ENCODE results near the gene XRN1.
"Not testable (repeated sequence)": the region's sequence is repeated elsewhere in the genome, so short reads cannot be mapped to it uniquely, and the experiment has no call there.

Gene XRN1, protein sequence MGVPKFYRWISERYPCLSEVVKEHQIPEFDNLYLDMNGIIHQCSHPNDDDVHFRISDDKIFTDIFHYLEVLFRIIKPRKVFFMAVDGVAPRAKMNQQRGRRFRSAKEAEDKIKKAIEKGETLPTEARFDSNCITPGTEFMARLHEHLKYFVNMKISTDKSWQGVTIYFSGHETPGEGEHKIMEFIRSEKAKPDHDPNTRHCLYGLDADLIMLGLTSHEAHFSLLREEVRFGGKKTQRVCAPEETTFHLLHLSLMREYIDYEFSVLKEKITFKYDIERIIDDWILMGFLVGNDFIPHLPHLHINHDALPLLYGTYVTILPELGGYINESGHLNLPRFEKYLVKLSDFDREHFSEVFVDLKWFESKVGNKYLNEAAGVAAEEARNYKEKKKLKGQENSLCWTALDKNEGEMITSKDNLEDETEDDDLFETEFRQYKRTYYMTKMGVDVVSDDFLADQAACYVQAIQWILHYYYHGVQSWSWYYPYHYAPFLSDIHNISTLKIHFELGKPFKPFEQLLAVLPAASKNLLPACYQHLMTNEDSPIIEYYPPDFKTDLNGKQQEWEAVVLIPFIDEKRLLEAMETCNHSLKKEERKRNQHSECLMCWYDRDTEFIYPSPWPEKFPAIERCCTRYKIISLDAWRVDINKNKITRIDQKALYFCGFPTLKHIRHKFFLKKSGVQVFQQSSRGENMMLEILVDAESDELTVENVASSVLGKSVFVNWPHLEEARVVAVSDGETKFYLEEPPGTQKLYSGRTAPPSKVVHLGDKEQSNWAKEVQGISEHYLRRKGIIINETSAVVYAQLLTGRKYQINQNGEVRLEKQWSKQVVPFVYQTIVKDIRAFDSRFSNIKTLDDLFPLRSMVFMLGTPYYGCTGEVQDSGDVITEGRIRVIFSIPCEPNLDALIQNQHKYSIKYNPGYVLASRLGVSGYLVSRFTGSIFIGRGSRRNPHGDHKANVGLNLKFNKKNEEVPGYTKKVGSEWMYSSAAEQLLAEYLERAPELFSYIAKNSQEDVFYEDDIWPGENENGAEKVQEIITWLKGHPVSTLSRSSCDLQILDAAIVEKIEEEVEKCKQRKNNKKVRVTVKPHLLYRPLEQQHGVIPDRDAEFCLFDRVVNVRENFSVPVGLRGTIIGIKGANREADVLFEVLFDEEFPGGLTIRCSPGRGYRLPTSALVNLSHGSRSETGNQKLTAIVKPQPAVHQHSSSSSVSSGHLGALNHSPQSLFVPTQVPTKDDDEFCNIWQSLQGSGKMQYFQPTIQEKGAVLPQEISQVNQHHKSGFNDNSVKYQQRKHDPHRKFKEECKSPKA (N-terminal part only)

DNA sequence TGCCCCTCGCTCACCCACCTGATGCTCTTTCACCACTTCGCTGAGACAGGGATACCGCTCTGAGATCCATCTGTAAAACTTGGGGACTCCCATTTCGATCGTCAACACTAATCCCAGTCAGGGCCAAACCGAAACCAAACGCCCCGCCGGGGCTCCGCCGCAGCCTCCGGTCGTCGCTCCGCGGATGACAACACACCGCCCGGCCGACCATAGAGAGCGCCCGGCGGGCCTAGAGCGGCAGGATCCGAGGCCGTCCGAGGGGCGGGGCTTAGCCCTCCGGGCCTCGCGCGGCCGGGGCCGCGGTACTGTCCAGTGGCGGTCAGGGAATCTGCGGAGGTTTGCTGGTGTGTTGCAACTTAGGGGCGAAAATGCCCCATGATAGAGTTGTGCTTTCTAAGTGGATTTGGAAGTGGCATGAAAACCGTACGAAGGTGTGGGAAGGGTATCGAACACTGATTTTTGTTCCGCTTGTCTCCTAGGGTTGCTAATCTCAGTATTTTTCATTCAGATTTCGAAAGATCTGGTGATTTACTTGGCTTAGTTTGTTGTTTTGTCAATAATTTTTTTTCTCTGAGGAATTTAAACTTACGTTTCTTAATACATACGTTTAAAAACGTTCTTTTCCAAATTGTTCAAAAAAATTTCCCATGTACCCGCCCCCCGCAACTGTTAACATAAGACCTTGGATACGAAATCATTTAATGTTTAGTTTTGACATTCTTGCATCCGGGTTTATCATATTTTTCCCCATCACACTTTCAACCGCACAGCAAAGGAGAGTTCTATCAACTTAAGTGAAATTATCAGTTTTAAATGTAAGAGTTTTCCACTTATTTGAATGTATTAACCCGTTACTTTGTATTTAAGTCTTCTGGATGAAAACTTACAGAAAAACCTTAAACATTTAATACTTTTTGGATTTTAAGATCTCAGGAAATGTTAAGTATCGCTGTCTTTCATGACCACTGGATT lies at the start of gene XRN1:
XRN1 (minus strand) TSS at position 186 of the 972 bp plus-strand sequence; CDS start at position 93, 93 bp downstream.
- peak; percentile 96 for DNase-seq (ENCODE audit: low spot score)

DNA sequence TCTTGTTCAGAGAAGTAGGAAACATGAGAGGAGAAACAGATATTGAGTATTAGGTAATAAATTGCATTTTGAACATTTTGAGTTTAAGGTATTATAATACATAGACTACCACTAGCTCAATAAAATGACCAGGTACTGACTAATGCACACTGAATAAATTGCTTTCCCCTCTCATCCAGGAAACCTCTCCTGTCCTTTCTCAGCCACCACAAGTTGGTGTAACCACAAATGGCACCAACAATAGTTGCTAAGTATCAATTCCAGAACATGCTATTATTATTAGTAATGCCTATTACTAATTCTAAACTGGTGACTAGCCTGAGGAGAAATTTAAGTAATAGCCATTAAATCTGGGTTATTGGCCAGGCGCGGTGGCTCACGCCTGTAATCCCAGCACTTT lies 47.3 kb upstream of the XRN1 start:
- DNase-seq (ENCODE audit: low spot score) = no peak

DNA sequence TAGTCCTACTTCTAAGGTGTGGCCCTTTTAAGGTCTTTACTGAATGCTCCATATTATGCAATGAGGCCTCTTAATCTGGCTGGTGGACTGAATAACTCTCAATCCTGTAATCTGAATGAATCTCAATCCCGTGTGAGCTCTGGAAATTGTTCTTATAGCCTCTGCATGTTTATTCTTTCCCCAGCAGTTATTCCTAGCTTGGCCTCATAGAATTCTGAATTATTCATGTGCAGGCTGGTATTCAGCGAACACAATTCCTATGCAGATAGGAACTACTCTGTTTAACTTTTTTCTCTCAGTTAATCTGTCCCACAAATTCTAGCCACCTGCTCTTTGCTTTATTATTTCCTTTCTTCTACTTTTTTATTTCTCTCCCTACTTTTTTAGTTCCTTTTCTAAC lies 44.3 kb upstream of the XRN1 start:
- no peak for DNase-seq (ENCODE audit: low spot score)

DNA sequence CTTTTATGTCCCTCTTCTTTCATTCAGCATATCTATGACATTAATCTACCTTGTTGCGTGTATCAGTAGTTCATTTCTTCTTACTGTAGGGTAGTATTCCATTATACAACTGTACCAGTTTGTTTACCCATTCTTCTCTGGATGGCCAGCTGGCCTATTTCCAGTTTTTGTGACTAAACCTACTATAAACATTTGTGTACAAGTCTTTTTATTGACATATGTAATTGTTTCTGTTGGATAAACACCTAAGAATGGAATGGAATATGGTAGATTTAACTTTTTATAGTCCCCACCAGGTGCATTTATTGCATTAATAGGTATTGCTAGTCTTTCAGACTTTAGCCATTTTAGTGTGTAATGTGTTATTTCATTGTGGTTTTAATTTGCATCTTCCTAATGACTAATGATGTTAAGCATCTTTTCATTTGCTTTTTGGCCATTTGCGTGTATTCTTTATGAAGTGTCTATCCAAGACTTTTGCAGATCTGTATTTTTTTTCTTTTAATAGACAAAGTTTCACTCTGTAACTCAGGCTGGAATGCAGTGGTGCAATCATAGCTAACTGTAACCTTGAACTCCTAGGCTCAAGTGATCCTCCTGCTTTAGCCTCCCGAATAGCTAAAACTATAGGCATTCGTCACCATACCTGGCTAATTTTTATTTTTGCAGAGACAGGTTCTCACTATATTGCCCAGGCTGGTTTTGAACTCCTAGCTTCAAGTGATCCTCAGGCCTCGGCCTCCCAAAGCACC lies 41.9 kb upstream of the XRN1 start:
- DNase-seq (ENCODE audit: low spot score) = no peak

DNA sequence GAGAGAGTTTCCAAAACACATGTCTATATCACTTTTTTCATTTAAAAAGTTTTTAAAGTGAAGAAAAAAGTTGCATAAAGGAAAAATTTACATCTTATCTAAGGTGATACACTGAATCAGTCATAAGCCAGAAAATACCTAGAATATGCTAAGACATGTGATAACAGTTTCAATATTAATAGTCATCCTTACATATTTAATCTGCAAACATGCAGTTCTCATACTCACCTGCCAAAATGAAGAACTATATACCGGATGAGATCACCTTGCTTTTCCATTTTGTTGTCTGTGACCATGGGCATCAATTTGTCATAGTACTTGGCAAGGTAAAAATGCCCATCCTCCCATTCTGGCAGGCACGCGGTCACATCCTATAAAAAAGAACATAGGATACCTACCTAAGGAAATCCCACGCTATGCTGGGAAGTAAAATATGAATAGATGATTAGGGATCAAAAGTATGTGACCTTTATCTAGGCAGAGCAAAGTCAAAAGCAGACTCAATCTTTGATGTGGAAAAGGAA lies 37.1 kb upstream of the XRN1 start:
- DNase-seq (ENCODE audit: low spot score) = no peak

DNA sequence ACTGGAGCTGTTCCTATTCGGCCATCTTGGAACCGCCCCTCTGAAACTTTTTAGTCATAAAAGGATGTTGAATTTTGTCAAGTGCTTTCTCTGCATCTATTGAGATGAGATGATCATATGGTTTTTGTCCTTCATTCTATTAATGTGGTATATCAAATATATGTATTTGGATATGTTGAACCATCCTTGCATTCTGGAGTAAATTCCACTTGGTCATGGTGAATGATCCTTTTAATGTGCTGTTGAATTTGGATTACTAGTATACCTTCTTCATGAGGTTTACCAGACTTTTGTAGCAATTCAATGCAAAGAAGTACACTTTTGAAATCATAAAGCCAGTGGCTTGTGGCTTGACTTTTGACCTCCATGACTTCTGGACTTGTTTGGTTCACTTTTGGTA lies 33.4 kb upstream of the XRN1 start:
- no peak for DNase-seq (ENCODE audit: low spot score)

DNA sequence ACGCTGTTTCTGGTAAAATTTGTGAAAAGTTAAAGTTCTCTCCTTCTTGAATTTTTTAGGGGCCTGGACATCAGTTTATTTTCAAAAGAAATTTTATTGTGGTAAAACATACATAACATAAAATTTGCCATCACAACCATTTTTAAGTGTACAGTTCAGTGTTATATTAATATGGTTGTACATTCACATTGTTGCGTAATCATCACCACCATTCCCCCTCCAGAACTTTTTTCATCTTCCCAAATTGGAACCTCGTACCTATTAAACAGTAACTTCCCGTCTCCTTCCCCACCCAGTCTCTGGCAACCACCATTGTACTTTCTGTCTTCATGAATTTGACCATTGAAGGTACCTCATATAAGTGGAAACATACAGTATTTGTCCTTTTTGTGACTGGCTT lies 23.0 kb upstream of the XRN1 start:
- no peak for DNase-seq (ENCODE audit: low spot score)

DNA sequence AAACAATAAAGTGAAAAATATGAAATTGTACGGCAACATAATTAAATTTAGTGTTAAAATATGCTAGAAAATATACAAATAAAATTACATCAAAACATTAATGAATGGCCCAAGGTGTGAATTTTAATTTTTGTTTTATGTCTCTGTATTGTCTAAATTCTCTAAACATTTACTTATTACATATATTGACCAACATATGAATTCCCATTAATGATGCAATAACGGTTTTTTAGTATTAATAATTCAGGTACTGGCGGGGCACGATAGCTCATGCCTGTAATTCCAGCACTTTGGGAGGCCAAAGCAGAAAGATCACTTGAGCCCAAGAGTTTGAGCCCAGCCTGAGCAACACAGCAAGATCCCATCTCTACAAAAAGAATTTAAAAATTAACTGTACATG lies 20.6 kb upstream of the XRN1 start:
- DNase-seq (ENCODE audit: low spot score) = no peak

DNA sequence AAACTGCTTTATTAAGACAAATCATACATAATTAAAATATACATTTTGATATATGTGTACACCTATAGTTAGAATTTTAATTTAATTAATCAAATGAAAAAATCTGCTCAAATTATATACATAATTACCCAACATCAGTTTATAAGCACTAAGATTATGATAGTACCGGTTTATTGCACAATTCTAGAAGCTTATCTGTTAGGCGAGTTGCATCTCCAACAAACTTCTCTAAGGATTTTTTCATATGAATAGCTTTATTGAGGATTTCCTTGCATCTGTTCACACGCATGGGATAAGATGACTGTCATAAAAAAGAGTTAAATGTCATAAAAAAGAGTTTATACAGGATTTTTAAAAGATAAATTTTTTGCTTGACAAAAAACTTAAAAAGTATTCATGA lies 19.9 kb upstream of the XRN1 start:
- no peak for DNase-seq (ENCODE audit: low spot score)

DNA sequence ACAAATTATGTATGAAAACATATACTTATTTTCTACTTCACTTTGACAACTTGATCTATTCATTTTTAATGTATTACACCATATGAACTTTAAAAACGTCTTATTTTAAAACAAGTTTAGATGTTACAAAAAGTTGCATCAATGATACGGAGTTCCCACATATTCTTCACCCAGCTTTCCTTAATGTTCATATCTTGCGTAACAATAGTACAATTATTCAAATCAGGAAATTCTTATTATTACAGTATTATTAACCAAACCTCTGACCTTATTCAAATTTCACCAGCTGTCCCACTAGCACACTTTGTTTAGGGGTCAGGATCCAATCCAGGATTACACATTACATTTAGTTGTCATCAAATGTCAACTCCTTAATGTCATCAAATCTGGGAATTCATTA lies 12.9 kb upstream of the XRN1 start:
- DNase-seq (ENCODE audit: low spot score) = no peak

DNA sequence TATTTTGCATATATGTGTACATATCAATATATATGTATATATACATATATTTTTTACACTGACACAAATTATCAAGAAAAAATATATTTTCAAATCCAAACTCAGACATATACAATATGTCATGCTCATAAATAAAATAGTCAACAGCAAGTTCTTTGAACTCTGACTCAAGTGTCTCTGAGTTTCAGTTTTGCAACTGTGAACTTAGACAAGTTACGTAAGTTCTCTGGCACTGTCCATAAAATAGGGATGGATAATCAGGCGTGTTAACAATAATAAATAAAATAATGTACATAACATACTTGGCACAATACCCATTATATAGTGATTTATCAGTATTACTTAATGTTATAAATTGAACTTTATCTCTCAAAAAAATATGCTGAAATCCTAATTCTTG lies 12.1 kb upstream of the XRN1 start:
- no peak for DNase-seq (ENCODE audit: low spot score)

DNA sequence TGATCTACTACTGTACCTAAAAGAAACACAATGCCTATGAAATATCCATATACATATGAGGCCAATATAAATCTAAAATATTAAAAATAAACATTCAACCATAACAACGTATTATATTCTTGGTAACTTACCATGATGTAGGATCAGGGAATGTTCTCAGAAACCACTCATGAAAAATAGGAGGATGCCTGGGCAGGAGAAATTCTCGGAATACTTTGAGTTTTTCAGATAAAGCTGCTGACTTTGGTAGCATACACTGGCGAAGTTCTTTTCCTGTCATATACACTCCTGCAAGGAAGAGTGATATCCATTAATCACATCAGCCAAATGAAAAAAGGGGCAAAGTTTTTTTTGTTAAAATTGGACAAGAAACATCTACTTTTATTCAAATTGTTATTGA lies 11.3 kb upstream of the XRN1 start:
- no peak for DNase-seq (ENCODE audit: low spot score)

DNA sequence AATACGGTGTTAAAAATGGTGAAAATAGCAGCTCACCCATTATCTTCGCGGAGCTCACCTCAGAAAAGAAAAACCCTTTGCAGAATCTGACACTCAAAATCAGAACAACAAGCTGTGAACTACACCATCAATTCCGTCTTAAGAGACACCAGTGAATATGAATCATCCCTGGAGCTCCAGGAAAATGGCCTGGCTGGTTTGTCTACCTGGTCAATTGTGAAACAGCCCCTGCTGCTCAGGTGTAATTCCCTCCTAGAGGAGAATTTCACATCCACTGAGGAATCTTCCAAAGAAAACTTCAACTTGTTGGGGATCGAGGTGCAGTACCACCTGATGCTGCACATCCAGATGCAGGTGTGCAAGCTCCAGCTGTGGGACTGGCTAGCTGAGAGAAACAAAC lies 3.0 kb upstream of the XRN1 start:
- no peak for DNase-seq (ENCODE audit: low spot score)

DNA sequence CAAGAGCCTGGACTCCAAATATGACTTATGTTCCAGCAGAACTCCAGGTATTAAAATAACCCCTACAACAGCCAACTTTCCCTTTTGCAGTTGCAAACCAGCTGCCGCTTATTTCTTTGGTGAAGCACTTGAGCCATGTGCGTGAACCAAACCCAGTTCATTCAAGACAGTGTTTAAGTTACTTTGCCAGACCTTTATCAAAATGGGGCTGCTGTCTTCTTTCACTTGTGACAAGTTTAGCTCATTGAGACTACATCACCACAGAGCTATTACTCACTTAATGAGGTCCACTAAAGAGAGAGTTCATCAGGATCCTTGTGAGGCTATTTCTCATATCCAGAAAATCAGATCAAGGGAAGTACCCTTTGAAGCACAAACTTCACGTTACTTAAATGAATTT lies 2.4 kb upstream of the XRN1 start:
- no peak for DNase-seq (ENCODE audit: low spot score)

DNA sequence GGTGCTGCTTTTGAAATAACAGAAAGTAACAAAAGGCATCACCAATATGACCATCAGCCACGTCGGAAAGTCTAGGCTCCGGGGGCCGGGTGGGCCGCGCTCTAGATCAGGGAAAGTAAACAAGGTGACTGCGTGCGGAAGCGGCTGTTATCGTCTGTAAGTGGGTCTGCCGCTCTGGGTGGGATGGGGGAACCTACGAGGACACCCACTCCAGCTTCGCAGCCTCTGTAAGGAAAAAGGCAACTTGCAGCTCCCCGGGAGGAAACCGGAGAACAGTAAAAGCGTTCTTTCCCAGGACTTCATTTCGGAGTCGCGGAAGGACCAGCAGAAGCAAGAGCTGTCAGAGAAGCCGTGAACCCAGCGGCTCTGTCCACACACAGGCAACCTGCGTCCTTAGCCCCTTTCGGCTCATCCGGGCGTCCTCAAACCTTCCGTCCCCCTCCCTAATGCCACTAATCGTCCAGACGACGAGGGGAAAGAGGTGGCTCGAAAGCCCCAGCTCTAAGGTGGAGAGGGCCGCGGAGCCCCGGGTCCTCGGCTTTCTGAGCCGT lies 461 bp downstream of the XRN1 start:
- DNase-seq (ENCODE audit: low spot score) = peak; percentile 77

DNA sequence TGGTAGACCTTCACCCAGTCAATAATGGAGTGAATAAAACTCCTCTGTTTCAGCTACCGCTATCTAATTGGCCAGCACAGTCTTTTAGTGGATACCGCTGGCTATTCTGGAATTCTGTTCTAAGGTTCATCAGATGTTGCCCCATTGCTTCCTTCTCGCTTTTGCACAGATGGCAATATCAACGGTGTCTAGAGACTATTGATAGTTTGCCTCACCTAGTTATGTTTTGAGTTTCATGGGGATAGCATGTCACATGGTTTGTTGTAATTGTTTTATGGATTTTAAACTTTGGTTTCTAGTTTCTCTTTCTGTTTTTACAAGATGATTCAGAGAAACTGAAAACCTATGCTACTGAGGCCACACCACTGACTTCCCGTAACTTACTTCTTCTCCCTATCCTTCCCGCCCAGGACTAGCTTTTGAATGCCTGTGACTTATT lies 2.0 kb downstream of the XRN1 start:
- DNase-seq (ENCODE audit: low spot score) = no peak

DNA sequence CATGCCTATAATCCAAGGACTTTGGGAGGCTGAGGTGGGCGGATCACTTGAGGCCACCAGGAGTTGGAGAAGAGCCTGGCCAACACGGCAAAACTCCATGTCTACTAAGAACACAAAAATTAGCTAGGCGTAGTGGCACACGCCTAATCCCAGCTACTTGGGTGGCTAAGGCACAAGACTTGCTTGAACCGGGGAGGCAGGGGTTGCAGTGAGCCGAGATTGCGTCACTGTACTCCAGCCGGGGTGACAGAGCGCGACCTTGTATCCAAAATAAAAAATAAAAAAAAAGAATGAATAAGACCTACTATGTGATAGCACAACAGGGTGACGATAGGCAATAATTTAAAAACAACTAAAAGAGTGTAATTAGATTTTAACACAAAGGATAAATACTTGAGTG lies 3.5 kb downstream of the XRN1 start:
- no peak for DNase-seq (ENCODE audit: low spot score)

DNA sequence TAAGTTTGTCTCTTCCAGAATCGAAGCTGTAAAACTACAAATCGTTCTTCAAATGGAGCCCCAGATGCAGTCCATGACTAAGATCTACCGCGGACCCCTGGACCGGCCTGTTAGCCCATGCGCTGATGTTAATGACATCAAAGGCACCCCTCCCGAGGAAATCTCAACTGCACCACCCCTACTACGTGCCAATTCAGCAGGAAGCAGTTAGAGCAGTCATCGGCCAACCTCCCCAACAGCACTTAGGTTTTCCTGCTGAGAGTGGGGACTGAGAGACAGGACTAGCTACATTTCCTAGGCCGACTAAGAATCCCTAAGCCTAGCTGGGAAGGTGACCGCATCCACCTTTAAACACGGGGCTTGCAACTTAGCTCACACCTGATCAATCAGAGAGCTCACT lies 4.8 kb downstream of the XRN1 start:
- not testable (repeated sequence) for DNase-seq (ENCODE audit: low spot score)

DNA sequence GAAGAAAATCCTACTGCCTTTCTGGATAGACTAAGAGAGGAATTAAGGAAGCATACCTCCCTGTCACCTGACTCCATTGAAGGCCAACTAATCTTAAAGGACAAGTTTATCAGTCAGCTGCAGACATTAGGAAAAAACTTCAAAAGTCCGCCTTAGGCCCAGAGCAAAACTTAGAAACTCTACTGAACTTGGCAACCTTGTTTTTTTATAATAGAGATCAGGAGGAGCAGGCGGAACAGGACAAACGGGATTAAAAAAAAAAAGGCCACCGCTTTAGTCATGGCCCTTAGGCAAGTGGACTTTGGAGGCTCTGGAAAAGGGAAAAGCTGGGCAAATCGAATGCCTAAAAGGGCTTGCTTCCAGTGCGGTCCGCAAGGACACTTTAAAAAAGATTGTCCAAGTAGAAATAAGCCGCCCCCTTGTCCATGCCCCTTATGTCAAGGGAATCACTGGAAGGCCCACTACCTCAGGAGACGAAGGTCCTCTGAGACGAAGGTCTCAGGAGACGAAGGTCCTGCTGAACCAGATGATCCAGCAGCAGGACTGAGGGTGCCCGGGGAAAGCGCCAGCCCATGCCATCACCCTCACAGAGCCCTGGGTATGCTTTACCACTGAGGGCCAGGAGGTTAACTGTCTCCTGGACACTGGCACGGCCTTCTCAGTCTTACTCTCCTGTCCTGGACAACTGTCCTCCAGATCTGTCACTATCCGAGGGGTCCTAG lies 8.2 kb downstream of the XRN1 start:
- not testable (repeated sequence) for DNase-seq (ENCODE audit: low spot score)

Measured in left forelimb (tissue), 1 donor.